ENCODE measurements around the gene ASB18. TPM values are rescaled to one million over a fixed set of nuclear protein-coding genes. Genes with fewer than 3 reads are reported as not detected.

Gene ASB18
- total RNA-seq, 1 donor from 2014 or later = not detected

DNA sequence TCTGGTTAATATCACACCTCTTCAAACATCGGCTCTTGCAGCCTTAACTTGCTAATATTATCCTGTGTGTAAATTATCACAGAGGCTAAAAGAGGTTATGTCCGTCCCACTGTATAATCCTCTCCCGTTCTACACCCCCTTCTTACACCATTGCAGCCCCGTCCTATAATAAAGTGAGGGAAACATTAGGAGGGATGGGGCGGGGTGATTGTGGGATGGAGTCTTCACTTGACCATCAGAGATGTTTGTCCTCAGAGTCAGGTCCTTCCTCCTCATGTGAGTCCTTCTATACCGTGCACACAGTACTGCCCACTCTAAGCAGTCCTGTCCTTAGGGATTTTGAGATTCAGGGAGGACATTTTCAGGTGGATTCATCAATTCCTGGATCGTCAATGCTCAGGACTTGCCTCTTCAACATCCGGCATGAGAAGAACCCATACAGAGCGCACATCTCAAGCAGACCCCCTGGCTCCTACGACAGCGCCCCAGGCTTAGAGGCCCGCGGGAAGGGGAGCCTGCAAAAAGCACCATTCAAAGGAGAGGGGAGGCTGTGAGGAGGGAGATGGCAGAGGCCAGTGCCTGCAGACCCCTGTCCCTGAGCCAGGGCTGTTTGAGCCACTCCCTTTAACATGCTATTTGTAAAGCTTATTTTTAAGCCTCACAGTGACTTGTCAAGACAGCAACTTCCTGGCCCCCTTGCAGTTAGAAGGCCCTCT is 42.8 kb upstream of the ASB18 start:
- H3K4me3 Mint-ChIP-seq (ENCODE audit: unreplicated experiment) = no peak overlapping the region
- no peaks in the 10 kb centered on the region for H3K36me3 Mint-ChIP-seq (ENCODE audit: unreplicated experiment)
- H3K9me3 Mint-ChIP-seq (ENCODE audit: unreplicated experiment) = no peaks in the 10 kb centered on the region
- TF ChIP-seq, protein P1, sequence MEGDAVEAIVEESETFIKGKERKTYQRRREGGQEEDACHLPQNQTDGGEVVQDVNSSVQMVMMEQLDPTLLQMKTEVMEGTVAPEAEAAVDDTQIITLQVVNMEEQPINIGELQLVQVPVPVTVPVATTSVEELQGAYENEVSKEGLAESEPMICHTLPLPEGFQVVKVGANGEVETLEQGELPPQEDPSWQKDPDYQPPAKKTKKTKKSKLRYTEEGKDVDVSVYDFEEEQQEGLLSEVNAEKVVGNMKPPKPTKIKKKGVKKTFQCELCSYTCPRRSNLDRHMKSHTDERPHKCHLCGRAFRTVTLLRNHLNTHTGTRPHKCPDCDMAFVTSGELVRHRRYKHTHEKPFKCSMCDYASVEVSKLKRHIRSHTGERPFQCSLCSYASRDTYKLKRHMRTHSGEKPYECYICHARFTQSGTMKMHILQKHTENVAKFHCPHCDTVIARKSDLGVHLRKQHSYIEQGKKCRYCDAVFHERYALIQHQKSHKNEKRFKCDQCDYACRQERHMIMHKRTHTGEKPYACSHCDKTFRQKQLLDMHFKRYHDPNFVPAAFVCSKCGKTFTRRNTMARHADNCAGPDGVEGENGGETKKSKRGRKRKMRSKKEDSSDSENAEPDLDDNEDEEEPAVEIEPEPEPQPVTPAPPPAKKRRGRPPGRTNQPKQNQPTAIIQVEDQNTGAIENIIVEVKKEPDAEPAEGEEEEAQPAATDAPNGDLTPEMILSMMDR (IDR thresholded peaks at IDR 0.05) = no peak
- no peaks in the 10 kb centered on the region for H3K27me3 Mint-ChIP-seq (ENCODE audit: unreplicated experiment)
- H3K27ac Mint-ChIP-seq (ENCODE audit: unreplicated experiment) = no peak overlapping the region
- H3K4me1 Mint-ChIP-seq (ENCODE audit: unreplicated experiment) = no peaks in the 10 kb centered on the region
- DNase-seq (ENCODE audit: extremely low spot score, unreplicated experiment) = peak; percentile 59

DNA sequence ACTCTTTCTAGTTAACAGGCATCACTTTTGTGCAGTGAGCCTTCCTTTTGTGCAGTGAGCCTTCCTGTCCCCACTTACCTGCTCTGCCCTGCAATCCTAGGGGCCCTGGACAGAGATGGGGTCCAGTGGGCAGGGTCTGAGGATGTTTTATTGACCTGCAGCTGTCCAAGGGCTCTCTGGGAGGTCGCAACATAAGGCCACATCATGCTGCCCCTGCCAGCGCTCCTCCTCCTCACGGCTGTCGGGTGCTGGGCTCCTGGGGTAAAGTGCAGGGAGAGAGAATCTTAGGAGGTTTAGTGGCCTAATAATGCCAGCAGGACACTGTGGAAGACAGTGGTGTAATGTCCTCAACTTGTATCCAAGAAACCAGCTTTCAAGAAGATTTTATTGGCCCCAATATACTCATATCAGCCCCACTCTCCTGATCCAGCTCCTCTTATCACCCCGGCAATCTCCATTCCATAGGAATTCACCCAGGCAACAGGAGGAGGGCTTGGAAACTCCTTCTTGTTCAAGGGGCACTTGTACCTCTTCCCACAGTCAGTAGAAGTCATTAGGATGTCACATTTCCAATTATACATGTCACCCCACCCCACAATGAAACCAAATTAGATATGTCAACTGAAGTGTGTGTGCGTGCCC is 41.9 kb upstream of the ASB18 start:
- peak; percentile 65 for DNase-seq (ENCODE audit: extremely low spot score, unreplicated experiment)
- TF ChIP-seq, protein P1 (IDR thresholded peaks at IDR 0.05) = no peak
- no peaks in the 10 kb centered on the region for H3K9me3 Mint-ChIP-seq (ENCODE audit: unreplicated experiment)
- no peak overlapping the region for H3K4me3 Mint-ChIP-seq (ENCODE audit: unreplicated experiment)
- no peaks in the 10 kb centered on the region for H3K4me1 Mint-ChIP-seq (ENCODE audit: unreplicated experiment)
- H3K27me3 Mint-ChIP-seq (ENCODE audit: unreplicated experiment) = no peaks in the 10 kb centered on the region
- H3K36me3 Mint-ChIP-seq (ENCODE audit: unreplicated experiment) = no peaks in the 10 kb centered on the region
- no peak overlapping the region for H3K27ac Mint-ChIP-seq (ENCODE audit: unreplicated experiment)

DNA sequence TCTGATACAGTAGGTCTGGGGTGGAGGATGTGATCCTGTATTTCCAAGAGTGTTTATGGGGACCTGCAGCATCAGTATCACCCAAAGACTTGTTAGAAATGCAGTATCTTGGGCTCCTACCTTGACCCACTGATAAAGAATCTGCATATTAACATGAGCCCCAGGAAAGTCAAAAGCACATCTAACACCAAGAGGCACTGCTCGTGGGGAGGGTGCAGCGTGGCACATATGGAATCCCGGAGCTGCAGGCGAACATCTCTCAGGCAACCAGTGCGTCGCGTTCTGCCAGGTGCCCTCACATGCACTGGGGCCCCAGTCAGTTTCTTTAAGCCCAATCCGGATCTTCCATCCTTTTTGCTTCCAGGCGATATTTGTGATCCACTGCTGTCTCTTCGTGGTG is 41.3 kb upstream of the ASB18 start:
- Mint-ChIP-seq H3K27ac (ENCODE audit: unreplicated experiment) (no peak overlapping the region), H3K27me3 (ENCODE audit: unreplicated experiment) (no peaks in the 10 kb centered on the region), H3K36me3 (ENCODE audit: unreplicated experiment) (no peaks in the 10 kb centered on the region), H3K4me1 (ENCODE audit: unreplicated experiment) (no peaks in the 10 kb centered on the region), H3K4me3 (ENCODE audit: unreplicated experiment) (no peak overlapping the region), H3K9me3 (ENCODE audit: unreplicated experiment) (no peaks in the 10 kb centered on the region)
- TF ChIP-seq, protein P1 (IDR thresholded peaks at IDR 0.05) = no peak
- peak; percentile 42 for DNase-seq (ENCODE audit: extremely low spot score, unreplicated experiment)

DNA sequence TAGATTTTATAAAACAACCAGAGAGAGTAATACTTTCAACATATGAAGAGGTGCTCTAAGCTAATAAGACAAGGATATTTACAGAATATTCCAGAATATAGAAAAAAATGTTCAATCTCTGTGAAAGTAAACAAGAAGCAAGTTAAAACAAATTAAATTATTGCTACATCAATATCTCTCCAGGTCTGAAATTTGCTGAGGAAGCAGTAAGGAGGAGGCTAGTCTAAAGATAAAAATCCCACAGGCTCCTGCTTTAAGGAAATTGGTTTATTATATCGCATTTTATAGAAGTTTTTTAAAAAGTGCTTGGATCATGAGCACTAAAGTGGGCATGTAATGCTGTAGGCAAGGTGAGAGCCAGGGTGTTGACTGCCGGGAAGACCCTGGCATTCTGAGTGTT is 39.7 kb upstream of the ASB18 start:
- H3K9me3 Mint-ChIP-seq (ENCODE audit: unreplicated experiment) = no peaks in the 10 kb centered on the region
- H3K27me3 Mint-ChIP-seq (ENCODE audit: unreplicated experiment) = no peaks in the 10 kb centered on the region
- H3K4me1 Mint-ChIP-seq (ENCODE audit: unreplicated experiment) = no peaks in the 10 kb centered on the region
- TF ChIP-seq, protein P1 (IDR thresholded peaks at IDR 0.05) = no peak
- H3K36me3 Mint-ChIP-seq (ENCODE audit: unreplicated experiment) = no peaks in the 10 kb centered on the region
- H3K27ac Mint-ChIP-seq (ENCODE audit: unreplicated experiment) = no peak overlapping the region
- DNase-seq (ENCODE audit: extremely low spot score, unreplicated experiment) = no peak
- no peak overlapping the region for H3K4me3 Mint-ChIP-seq (ENCODE audit: unreplicated experiment)

DNA sequence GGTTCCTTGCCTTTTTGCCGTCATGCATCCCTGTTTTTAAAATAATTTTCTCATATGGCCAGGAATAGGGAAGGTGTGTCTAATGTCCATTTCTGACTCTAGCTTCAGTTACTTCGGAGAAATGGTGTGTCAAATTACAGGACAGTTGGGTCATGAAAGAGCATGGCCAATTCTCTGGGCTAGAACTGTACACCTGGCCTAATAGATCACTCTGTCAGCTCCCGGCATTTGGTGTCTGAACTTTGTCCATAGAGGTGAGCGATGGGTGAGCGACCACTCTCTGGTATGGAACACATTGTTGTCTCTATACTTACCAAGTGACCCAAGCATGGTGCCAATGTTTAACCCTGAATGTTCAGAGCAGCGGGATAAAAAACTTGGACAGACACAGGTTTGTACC is 38.3 kb upstream of the ASB18 start:
- no peaks in the 10 kb centered on the region for H3K36me3 Mint-ChIP-seq (ENCODE audit: unreplicated experiment)
- DNase-seq (ENCODE audit: extremely low spot score, unreplicated experiment) = peak; percentile 38
- no peaks in the 10 kb centered on the region for H3K9me3 Mint-ChIP-seq (ENCODE audit: unreplicated experiment)
- H3K27me3 Mint-ChIP-seq (ENCODE audit: unreplicated experiment) = no peaks in the 10 kb centered on the region
- no peak overlapping the region for H3K4me3 Mint-ChIP-seq (ENCODE audit: unreplicated experiment)
- H3K4me1 Mint-ChIP-seq (ENCODE audit: unreplicated experiment) = no peaks in the 10 kb centered on the region
- TF ChIP-seq, protein P1 (IDR thresholded peaks at IDR 0.05) = no peak
- H3K27ac Mint-ChIP-seq (ENCODE audit: unreplicated experiment) = no peak overlapping the region
